NT2/D1 (cell line): ENCODE measurements around the gene TPX2.

Source experiments
- DNase-seq: peaks from one replicate; pipeline ENCODE4 v3.0.0-alpha.2; 2011; ENCODE audit warnings: low read depth, low spot score
- H3K27me3 ChIP-seq: 2 replicates; pipeline ENCODE4 v1.6.0; 2011; ENCODE audit warnings: mild to moderate bottlenecking; ENCODE audit not compliant: insufficient read length, insufficient read depth
- H3K36me3 ChIP-seq: 2 replicates; pipeline ENCODE4 v1.6.1; 2011; ENCODE audit warnings: mild to moderate bottlenecking, low read length, mixed read lengths; ENCODE audit not compliant: insufficient read depth, insufficient read length
- H3K4me1 ChIP-seq: 2 replicates; pipeline ENCODE4 v1.5.1; 2011; ENCODE audit not compliant: insufficient read depth, insufficient read length
- H3K4me3 ChIP-seq: 2 replicates; pipeline ENCODE4 v1.5.1; 2011; ENCODE audit warnings: low read depth; ENCODE audit not compliant: insufficient read length
- H3K9ac ChIP-seq: 2 replicates; pipeline ENCODE4 v1.6.0; 2011; ENCODE audit warnings: low read depth; ENCODE audit not compliant: insufficient read length
- H3K9me3 ChIP-seq: 2 replicates; pipeline ENCODE4 v1.5.1; 2011; ENCODE audit warnings: mild to moderate bottlenecking, low read length; ENCODE audit not compliant: insufficient read depth
- SUZ12 ChIP-seq: IDR thresholded peaks from 2 replicates; pipeline ENCODE4 v1.6.1; 2011; ENCODE audit not compliant: insufficient read length, insufficient read depth; ENCODE audit errors: extremely low read depth
- YY1 ChIP-seq: IDR thresholded peaks from 2 replicates; pipeline ENCODE4 v1.6.1; 2011; ENCODE audit not compliant: insufficient read length, insufficient read depth
- ZNF274 ChIP-seq: IDR thresholded peaks from 2 replicates; pipeline ENCODE4 v1.6.1; 2011; ENCODE audit warnings: mild to moderate bottlenecking, low read depth, low read length

Gene TPX2

DNA sequence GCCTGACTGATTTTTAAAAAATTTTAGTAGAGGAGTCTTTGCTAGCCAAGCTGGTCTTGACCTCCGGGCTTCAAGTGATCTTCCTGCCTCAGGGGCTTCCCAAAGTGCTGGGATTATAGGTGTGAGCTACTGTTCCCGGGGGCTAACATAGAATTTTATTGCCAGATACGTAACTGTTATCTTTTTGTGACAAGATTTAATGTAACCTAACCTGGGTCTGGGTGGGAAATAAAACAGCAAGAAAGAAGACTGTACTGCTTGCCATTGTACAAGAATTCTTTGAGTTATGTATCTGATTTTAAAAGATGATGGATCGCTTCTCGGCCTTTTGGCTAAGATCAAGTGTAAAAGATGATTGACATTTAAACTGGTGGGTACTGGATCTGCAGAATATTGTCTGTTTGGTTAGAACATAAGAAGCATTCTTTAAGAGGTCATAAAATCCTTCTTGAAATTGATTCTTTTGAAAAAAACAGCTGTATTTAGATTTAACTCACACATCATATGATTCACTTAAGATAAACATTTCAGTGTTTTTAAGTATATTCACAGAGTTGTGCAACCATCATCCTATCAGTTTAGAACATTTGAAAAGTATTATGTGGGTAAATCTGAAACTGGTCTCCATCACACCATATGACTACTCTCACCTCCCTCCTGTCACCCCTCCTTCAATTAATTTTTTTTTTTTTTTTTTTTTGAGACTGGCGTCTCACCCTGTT, 21.6 kb downstream of the TPX2 start:
- no peaks in the 10 kb centered on the region for H3K4me1 ChIP-seq

DNA sequence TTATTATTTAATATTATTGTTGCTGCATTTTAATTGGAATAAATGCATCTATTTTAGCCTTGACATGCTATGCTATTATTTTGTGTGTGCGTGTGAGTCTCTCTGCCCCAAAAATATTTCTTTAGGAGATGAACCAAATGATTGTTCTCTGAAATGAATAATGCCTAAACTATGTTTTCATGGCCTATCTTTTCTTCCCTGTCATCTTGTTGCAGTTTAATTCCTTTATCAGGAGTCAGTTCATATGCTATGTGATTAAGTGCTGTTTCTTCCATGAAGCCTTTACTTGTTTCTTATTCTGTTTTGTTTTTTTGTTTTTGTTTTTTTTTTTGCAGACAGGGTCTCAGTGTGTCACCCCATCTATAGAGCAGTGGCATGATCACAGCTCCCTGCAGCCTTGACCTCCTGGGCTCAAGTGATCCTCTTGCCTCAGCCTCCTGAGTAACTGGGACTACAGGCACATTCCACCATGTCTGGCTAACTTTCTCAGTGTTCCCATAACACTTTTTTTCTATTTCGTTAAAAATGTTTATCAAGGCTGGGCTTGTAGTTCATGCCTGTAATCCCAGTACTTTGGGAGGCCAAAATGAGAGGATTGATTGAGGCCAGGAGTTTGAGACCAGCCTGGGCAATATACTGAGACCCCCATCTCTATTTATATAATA, 25.7 kb downstream of the TPX2 start:
- no peak for DNase-seq
- Histone ChIP-seq H3K9me3 (no peaks in the 10 kb centered on the region), H3K4me3 (no peak overlapping the region), H3K27me3 (no peaks in the 10 kb centered on the region), H3K4me1 (no peaks in the 10 kb centered on the region), H3K36me3 (peaks cover 43% of the 10 kb centered on the region), H3K9ac (no peak overlapping the region)
- TF ChIP-seq YY1, result no peak
- no peak for TF ChIP-seq ZNF274

More for the DNA sequence above, 21.6 kb downstream of the TPX2 start:
- H3K9ac ChIP-seq, result no peak overlapping the region
- TF ChIP-seq ZNF274 (no peak), SUZ12 (no peak)
- H3K36me3 ChIP-seq, result peaks cover 45% of the 10 kb centered on the region
- DNase-seq, result no peak
- H3K27me3 ChIP-seq, result no peaks in the 10 kb centered on the region
- no peaks in the 10 kb centered on the region for H3K9me3 ChIP-seq
- H3K4me3 ChIP-seq, result no peak overlapping the region

DNA sequence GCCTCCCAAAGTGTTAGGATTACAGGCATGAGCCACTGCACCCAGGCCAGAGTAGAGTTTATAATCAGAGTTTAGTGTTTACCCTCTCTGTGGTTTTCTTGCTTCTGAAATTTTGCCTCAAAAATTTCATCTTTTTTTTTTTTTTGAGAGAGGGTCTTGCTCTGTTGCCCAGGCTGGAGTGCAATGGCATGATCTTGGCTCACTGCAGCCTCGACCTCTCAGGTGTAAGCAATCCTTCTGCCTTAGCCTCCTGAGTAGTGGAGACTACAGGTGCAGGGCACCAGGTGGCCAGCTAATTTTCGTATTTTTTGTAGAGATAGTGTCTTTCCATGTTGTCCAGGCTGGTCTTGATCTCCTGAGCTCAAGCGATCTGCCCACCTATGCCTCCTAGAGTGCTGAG, 28.7 kb downstream of the TPX2 start:
- Histone ChIP-seq H3K9ac (no peak overlapping the region), H3K36me3 (peaks cover 50% of the 10 kb centered on the region), H3K27me3 (no peaks in the 10 kb centered on the region), H3K4me3 (no peak overlapping the region), H3K9me3 (no peaks in the 10 kb centered on the region), H3K4me1 (no peaks in the 10 kb centered on the region)
- DNase-seq, result no peak
- no peak for TF ChIP-seq SUZ12
- no peak for TF ChIP-seq YY1
- no peak for TF ChIP-seq ZNF274

DNA sequence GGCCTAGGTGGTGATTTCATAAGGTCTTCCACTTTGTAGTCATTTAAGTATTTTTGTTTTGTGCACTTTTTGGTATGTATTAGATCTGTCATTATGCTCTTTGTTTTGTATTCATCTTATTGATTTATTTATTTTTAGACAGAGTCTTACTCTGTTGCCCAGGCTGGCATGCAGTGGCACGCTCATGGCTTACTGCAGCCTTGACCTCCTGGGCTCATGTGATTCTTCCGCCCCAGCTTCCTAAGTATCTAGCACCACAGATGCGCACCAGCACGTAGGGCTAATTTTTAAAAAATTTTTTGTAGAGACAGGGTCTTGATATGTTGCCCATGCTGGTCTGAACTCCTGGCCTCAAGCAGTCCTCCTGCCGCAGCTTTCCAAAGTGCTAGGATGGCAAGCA, 30.6 kb downstream of the TPX2 start:
- Histone ChIP-seq H3K4me1 (no peaks in the 10 kb centered on the region), H3K9me3 (no peaks in the 10 kb centered on the region), H3K27me3 (no peaks in the 10 kb centered on the region), H3K4me3 (no peak overlapping the region), H3K9ac (no peak overlapping the region), H3K36me3 (peaks cover 49% of the 10 kb centered on the region)
- no peak for TF ChIP-seq ZNF274
- no peak for TF ChIP-seq YY1
- TF ChIP-seq SUZ12, result no peak
- no peak for DNase-seq

DNA sequence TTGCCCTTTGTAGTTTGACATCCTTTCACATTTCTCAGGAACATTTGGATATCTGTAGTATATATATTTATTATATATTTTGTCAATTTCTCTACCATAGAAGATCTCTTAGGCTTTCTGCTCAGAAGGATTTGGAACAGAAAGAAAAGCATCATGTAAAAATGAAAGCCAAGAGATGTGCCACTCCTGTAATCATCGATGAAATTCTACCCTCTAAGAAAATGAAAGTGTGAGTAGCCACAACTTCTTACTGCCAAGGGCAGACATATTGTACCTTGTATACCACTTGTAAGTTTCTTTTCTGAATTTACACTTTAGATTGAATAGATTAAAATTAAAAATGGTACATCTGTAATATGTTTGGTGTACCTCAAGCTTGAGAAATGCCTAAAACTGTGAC, 31.2 kb downstream of the TPX2 start:
- H3K4me1 ChIP-seq, result no peaks in the 10 kb centered on the region
- no peak overlapping the region for H3K9ac ChIP-seq
- DNase-seq, result no peak
- TF ChIP-seq ZNF274 (no peak), SUZ12 (no peak), YY1 (no peak)
- H3K9me3 ChIP-seq, result no peaks in the 10 kb centered on the region
- H3K27me3 ChIP-seq, result no peaks in the 10 kb centered on the region
- peaks cover 49% of the 10 kb centered on the region for H3K36me3 ChIP-seq
- H3K4me3 ChIP-seq, result no peak overlapping the region

DNA sequence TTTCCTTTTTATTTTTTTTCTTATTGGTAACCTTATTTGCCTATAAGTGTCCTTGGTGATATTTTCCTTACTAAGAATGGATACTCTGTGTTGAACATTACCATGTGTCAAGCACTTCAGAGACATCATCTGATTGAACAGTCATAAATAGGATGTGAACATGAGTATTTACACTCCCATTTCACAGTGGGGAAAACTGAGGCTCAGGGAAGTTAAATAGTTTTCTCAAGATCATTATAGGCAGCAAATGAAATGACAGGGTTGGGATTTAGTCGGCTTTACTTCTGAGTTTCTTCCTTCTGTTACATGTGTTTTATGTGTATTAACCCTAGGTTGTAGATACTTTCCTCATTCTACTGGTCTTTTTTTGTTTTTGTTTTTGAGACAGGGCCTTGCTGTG, 35.3 kb downstream of the TPX2 start:
- DNase-seq, result no peak
- Histone ChIP-seq H3K9ac (no peak overlapping the region), H3K4me1 (no peaks in the 10 kb centered on the region), H3K36me3 (peaks cover 60% of the 10 kb centered on the region), H3K9me3 (no peaks in the 10 kb centered on the region), H3K4me3 (no peak overlapping the region), H3K27me3 (no peaks in the 10 kb centered on the region)
- TF ChIP-seq YY1 (no peak), ZNF274 (no peak), SUZ12 (no peak)

DNA sequence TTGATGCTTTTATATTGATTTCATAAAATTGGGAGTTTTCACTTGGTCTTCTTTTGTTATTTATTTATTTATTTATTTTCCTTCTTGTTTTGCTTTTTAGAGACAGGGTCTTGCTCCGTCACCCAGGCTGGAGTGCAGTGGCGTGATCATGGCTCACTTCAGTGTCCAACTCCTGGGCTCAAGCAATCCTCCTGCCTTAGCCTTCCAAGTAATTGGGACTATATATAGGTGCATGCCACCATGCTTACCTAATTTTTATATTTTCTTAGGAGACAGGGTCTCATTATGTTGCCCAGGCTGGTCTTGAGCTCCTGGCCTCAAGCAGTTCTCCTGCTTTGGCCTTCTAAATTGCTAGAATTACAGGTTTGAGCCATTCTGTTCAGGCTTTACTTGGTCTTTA, 41.7 kb downstream of the TPX2 start:
- peaks cover 82% of the 10 kb centered on the region for H3K36me3 ChIP-seq
- no peak for TF ChIP-seq YY1
- no peak for TF ChIP-seq ZNF274
- no peak for TF ChIP-seq SUZ12
- H3K4me3 ChIP-seq, result no peak overlapping the region
- no peak for DNase-seq
- no peaks in the 10 kb centered on the region for H3K27me3 ChIP-seq
- no peaks in the 10 kb centered on the region for H3K9me3 ChIP-seq
- H3K9ac ChIP-seq, result no peak overlapping the region
- no peaks in the 10 kb centered on the region for H3K4me1 ChIP-seq
